ENCODE measurements around the gene EHBP1. TPM values are rescaled to one million over a fixed set of nuclear protein-coding genes. Genes with fewer than 3 reads are reported as not detected.
A peak's percentile ranks its signal among the peaks of the same experiment; 100 is the strongest.

EHBP1 gene
- total RNA-seq, 1 donor from 2014 or later: 26.1 TPM

- intact Hi-C loops (cut with DNase I): no loop called here
- no peak for DNase-seq
Observed at GRCh38 chr2:62760026-62760425, 54.5 kb downstream of the EHBP1 start.

GRCh38 chr2:62760555-62760954 lies 55.0 kb downstream of the EHBP1 start:
- intact Hi-C loops (cut with DNase I): no loop called here
- ATAC-seq (ENCODE audit: poor library complexity): no peak
- DNase-seq: no peak

More at GRCh38 chr2:62760026-62760425, 54.5 kb downstream of the EHBP1 start:
- no peak for ATAC-seq (ENCODE audit: poor library complexity)

GRCh38 chr2:62765619-62766376 lies 60.3 kb downstream of the EHBP1 start:
- ATAC-seq (ENCODE audit: poor library complexity): no peak
- intact Hi-C loops (cut with DNase I): no loop called here
- DNase-seq: no peak

- DNase-seq (no peak), ATAC-seq (ENCODE audit: poor library complexity) (no peak)
- intact Hi-C loops (cut with DNase I): no loop called here
Observed at GRCh38 chr2:62768615-62769014, 63.1 kb downstream of the EHBP1 start.

GRCh38 chr2:62770629-62771028 lies 65.1 kb downstream of the EHBP1 start:
- DNase-seq: no peak
- ATAC-seq (ENCODE audit: poor library complexity): no peak
- intact Hi-C loops (cut with DNase I): no loop called here

- ATAC-seq (ENCODE audit: poor library complexity) (peak; percentile 83), DNase-seq (no peak)
- intact Hi-C loops (cut with DNase I): loop anchor here (2.0 kb wide), 1 partner anchor 318 kb away; no protein-coding TSS in a partner anchor
Observed at GRCh38 chr2:62774555-62775366, 69.2 kb downstream of the EHBP1 start.

GRCh38 chr2:62775367-62775668 lies 69.8 kb downstream of the EHBP1 start:
- ATAC-seq (ENCODE audit: poor library complexity) (no peak), DNase-seq (no peak)
- intact Hi-C loops (cut with DNase I): loop anchor here (2.0 kb wide), 1 partner anchor 319 kb away; no protein-coding TSS in a partner anchor

- no peak for DNase-seq
- ATAC-seq (ENCODE audit: poor library complexity): no peak
- intact Hi-C loops (cut with DNase I): no loop called here
Observed at GRCh38 chr2:62783679-62784078, 78.2 kb downstream of the EHBP1 start.

- no peak for ATAC-seq (ENCODE audit: poor library complexity)
- no peak for DNase-seq
- intact Hi-C loops (cut with DNase I): no loop called here
Observed at GRCh38 chr2:62784341-62784740, 78.8 kb downstream of the EHBP1 start.

GRCh38 chr2:62785216-62785615 lies 79.7 kb downstream of the EHBP1 start:
- ATAC-seq (ENCODE audit: poor library complexity): no peak
- intact Hi-C loops (cut with DNase I): no loop called here
- DNase-seq: no peak

GRCh38 chr2:62785810-62786597 lies 80.5 kb downstream of the EHBP1 start:
- DNase-seq (no peak), ATAC-seq (ENCODE audit: poor library complexity) (no peak)
- intact Hi-C loops (cut with DNase I): no loop called here

GRCh38 chr2:62787386-62787785 lies 81.9 kb downstream of the EHBP1 start:
- no peak for DNase-seq
- peak; percentile 82 for ATAC-seq (ENCODE audit: poor library complexity)
- intact Hi-C loops (cut with DNase I): no loop called here

GRCh38 chr2:62789518-62789917 lies 84.0 kb downstream of the EHBP1 start:
- DNase-seq (no peak), ATAC-seq (ENCODE audit: poor library complexity) (no peak)
- intact Hi-C loops (cut with DNase I): no loop called here

GRCh38 chr2:62789918-62790317 lies 84.4 kb downstream of the EHBP1 start:
- DNase-seq: no peak
- intact Hi-C loops (cut with DNase I): no loop called here
- no peak for ATAC-seq (ENCODE audit: poor library complexity)

GRCh38 chr2:62792408-62792807 lies 86.9 kb downstream of the EHBP1 start:
- ATAC-seq (ENCODE audit: poor library complexity) (no peak), DNase-seq (no peak)
- intact Hi-C loops (cut with DNase I): no loop called here

- ATAC-seq (ENCODE audit: poor library complexity) (no peak), DNase-seq (no peak)
- intact Hi-C loops (cut with DNase I): no loop called here
Observed at GRCh38 chr2:62793213-62793612, 87.7 kb downstream of the EHBP1 start.

GRCh38 chr2:62794791-62795190 lies 89.3 kb downstream of the EHBP1 start:
- intact Hi-C loops (cut with DNase I): no loop called here
- no peak for ATAC-seq (ENCODE audit: poor library complexity)
- no peak for DNase-seq

GRCh38 chr2:62795341-62795740 lies 89.8 kb downstream of the EHBP1 start:
- intact Hi-C loops (cut with DNase I): no loop called here
- ATAC-seq (ENCODE audit: poor library complexity): no peak
- DNase-seq: no peak

- no peak for ATAC-seq (ENCODE audit: poor library complexity)
- intact Hi-C loops (cut with DNase I): no loop called here
Observed at GRCh38 chr2:62797107-62797506, 91.6 kb downstream of the EHBP1 start.

More at GRCh38 chr2:62797107-62797506, 91.6 kb downstream of the EHBP1 start:
- DNase-seq: no peak
